ENCODE measurements around the gene WBP1L.
"Not testable (repeated sequence)": the region's sequence is repeated elsewhere in the genome, so short reads cannot be mapped to it uniquely, and the experiment has no call there.

The WBP1L gene

DNA sequence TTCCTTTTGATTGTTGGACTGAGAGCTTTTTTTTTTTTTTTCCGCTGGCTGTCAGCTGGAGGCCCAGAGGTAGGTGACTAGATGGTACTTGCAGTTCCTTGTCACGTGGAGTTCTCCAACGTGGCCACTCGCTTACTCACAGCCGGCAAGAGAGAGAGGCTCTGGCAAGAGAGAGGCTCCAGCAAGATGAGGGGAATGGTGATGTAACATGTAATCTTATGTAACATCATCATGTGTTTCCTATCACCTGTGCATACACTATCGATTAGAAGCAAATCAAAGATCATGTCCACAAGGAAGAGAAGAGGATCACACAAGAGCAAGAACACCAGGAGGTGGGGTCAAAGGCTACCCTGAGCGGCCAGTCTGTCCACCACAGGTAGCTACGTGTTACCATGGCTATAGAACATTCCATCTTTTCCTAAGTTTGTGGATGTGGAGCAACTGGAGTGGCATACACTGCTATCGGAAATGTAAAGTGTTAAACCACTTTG is 106.3 kb downstream of the WBP1L start:
- DNase-seq = no peak

GRCh38 chr10:102853237-102853636 is 109.5 kb downstream of the WBP1L start:
- not testable (repeated sequence) for DNase-seq

DNA sequence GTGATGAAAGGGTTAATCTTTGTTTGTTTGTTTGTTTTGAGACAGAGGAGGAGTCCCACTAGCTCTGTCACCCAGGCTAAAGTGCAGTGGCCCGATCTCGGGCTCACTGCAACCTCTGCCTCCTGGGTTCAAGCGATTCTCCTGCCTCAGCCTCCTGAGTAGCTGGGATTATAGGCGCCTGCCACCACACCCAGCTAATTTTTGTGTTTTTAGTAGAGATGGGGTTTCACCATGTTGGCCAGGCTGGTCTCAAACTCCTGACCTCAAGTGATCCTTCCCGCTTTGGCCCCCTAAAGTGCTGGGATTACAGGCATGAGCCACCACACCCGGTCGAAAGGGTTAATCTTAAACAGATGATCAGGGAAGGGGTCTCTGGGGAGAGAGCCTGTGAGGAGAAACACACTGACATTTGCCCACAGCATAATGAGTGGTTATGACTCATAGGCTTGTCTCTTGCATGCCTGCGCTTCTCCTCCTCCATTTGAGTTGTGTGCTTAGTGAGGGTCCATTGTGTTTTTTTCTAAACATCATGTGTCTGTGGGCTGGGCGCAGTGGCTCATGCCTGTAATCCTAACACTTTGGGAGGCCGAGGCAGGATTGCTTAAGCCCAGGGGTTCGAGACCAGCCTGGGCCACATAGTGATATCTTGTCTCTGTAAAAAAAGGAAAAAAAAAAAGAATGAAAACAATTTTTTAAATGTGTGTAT is 112.1 kb downstream of the WBP1L start:
- peak; percentile 47 for DNase-seq

DNA sequence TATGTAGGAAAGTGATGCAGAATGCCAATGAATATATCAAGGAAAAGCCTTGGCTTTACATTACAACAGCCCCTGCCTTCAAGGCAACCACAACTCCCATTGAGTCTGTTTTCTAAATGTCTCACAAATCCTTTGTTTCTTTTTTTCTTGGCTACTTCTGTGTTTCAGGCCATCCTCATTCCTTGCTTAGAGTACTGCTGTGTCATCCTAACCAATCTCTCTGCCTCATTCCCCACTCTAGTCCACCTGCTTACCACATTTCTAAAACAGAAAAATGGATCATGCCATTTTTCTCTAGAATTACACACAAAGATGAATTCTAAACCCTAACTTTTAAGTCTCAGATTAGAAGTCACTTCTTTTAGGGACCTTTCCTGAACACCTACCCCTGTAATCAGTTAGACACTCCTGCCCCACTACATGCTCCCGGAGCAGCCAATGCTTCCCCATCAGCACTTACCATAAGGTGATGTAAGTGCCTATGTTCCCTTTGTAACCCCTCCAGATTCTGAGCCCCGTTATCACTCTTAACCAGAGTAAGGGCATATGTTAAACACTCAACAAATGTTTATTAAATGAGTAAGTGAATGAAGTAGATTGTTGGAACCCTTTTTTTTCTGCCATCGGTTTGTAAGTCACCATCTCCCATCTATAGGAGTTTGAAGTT is 113.1 kb downstream of the WBP1L start:
- no peak for DNase-seq

DNA sequence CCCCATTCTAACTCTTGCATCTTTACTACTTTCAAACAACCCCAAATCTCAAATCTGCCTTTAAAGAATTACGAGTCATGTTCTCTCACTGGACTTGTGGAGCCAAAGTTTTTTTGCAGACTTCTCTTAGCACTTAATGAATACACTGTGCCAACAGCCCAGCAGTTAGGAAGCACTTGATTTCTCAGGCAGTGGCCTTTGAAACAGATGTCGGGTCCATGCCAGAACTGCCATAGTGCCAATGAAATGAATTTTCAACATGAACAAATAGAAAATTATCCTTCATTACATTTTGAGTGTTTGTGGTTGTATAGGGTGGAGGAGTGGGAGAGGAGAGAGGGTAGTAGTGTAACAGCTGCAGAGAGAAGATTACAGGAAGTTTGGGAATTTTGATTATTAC is 116.2 kb downstream of the WBP1L start:
- DNase-seq = no peak

GRCh38 chr10:102863660-102864059 is 119.9 kb downstream of the WBP1L start:
- DNase-seq = no peak

- no peak for DNase-seq
Observed at GRCh38 chr10:102865620-102866019, 121.9 kb downstream of the WBP1L start.

All from NCI-H2171 (cell line).